Aorta (tissue), 5 donors: ENCODE results near the gene GLRA1. TPM values are rescaled to one million over a fixed set of nuclear protein-coding genes. Genes with fewer than 3 reads are reported as not detected.
A peak's percentile ranks its signal among the peaks of the same experiment; 100 is the strongest.

Experiments used
- ATAC-seq: fragments of 200-7000 bp; cut with Tn5 transposase; one replicate; pipeline ENCODE4 v1.9.1; 2022; ENCODE audit warnings: moderate library complexity; ENCODE audit not compliant: low FRiP score
- DNase-seq, 2 donors: peaks; one replicate each; pipeline ENCODE4 v3.0.0-alpha.2; 2020
- H3K27ac ChIP-seq, 2 donors: one replicate each; pipeline ENCODE4 v1.5.1; 2013; ENCODE audit warnings: low read length in 2 of 2, mild to moderate bottlenecking in 2 of 2, moderate library complexity in 2 of 2, control low read depth in 1 of 2, inconsistent platforms in 1 of 2, low read depth in 1 of 2
- H3K27me3 ChIP-seq, 2 donors: one replicate each; pipeline ENCODE4 v1.6.1; 2013; ENCODE audit warnings: control low read depth in 1 of 2, low read length in 1 of 2, mild to moderate bottlenecking in 1 of 2, moderate library complexity in 1 of 2; ENCODE audit not compliant: insufficient read depth in 2 of 2, control insufficient read depth in 1 of 2
- H3K36me3 ChIP-seq, 2 donors: one replicate each; pipeline ENCODE4 v1.6.1; 2013; ENCODE audit warnings: control low read depth in 1 of 2, low read length in 1 of 2, mild to moderate bottlenecking in 1 of 2; ENCODE audit not compliant: insufficient read depth in 2 of 2, control insufficient read depth in 1 of 2
- H3K4me1 ChIP-seq, 2 donors: one replicate each; pipeline ENCODE4 v1.6.1; 2013; ENCODE audit warnings: low read length in 2 of 2, control low read depth in 1 of 2, mild to moderate bottlenecking in 1 of 2, moderate library complexity in 1 of 2; ENCODE audit not compliant: insufficient read depth in 2 of 2, control insufficient read depth in 1 of 2
- H3K4me3 ChIP-seq, 2 donors: one replicate each; pipeline ENCODE4 v1.5.1; 2013; ENCODE audit warnings: low read length in 2 of 2, control low read depth in 1 of 2, mild to moderate bottlenecking in 1 of 2
- H3K9me3 ChIP-seq: one replicate; pipeline ENCODE4 v1.6.1; 2013; ENCODE audit warnings: mild to moderate bottlenecking, low read length; ENCODE audit not compliant: control insufficient read depth
- WGBS, 2 donors: extraction: QIAGEN DNeasy Blood & Tissue Kit; methylation state at CpG; one replicate each; pipeline ENCODE4 v1.1.7; 2013; 5-methylcytosine and 5-hydroxymethylcytosine counted together
- intact Hi-C, 2 donors: fragments of 100-400 bp; cut with DNase I; formaldehyde crosslinking; loops; one replicate each; pipeline versions ENCODE4 v1.14.2 to v1.15.0; 2022
- polyA plus RNA-seq, 2 donors: library from polyadenylated mRNA; stranded (reverse); fragments of 200-250 nt; gene quantifications; one replicate each; pipeline ENCODE4 v1.2.3, GENCODE V29; 2013
- total RNA-seq, 2 donors: library from RNA; stranded (reverse); fragmentation: NEBNext Ultra II Directional; extraction: Animal tissue kit (Norgen Biotek cat#: 25700); gene quantifications; one replicate each; pipeline ENCODE4 v1.2.1, GENCODE V29; 2021
- donor health status: healthy with polysubstance abuse.
- donor health status: Bipolar disorder and iron deficiency.
- donor health status: DM: no; HTN: no; CAD: no.
- donor health status: DM: no; HTN: no; CAD: no.
- donor health status: DM: yes; HTN: yes; CAD: no.

GLRA1 gene
- total and polyA plus RNA-seq, 4 donors: not detected

- WGBS, 2 donors: 97% methylated on average over 1 of the region's 1 CpG
- Histone ChIP-seq H3K9me3 (no peaks in the 10 kb centered on the region), H3K27me3 (no peaks in the 10 kb centered on the region), H3K36me3 (peaks cover 0 to 2% of the 10 kb centered on the region in 2 donors), H3K4me3 (no peak overlapping the region), H3K4me1 (no peaks in the 10 kb centered on the region), H3K27ac (no peak overlapping the region)
- intact Hi-C loops: loop anchor here (5.0 to 10.0 kb wide), 4 partner anchors 443 to 675 kb away; no protein-coding TSS in a partner anchor
- ATAC-seq: no peak
- no peak for DNase-seq
These were observed 95.3 kb downstream of the GLRA1 start for GRCh38 chr5:151829370-151829769.

- Histone ChIP-seq H3K4me1 (no peaks in the 10 kb centered on the region), H3K27ac (no peak overlapping the region), H3K27me3 (no peaks in the 10 kb centered on the region), H3K4me3 (no peak overlapping the region), H3K9me3 (no peaks in the 10 kb centered on the region), H3K36me3 (peaks cover 0 to 2% of the 10 kb centered on the region in 2 donors)
- peak; percentile 76 for ATAC-seq
- 5 to 9% methylated on average over 1 of the region's 1 CpG for WGBS, 2 donors
- no peak for DNase-seq
- intact Hi-C loops: loop anchor here (1.0 to 10.0 kb wide), 6 partner anchors 317 to 679 kb away; no protein-coding TSS in a partner anchor
These were observed 99.2 kb downstream of the GLRA1 start for GRCh38 chr5:151825445-151825844.

GRCh38 chr5:151822141-151822540, 102.5 kb downstream of the GLRA1 start:
- intact Hi-C loops: loop anchor here (10.0 kb wide), 2 partner anchors 533 to 683 kb away; no protein-coding TSS in a partner anchor
- Histone ChIP-seq H3K9me3 (no peaks in the 10 kb centered on the region), H3K27me3 (no peaks in the 10 kb centered on the region), H3K4me3 (no peak overlapping the region), H3K4me1 (no peaks in the 10 kb centered on the region), H3K27ac (no peak overlapping the region), H3K36me3 (peaks cover 0 to 2% of the 10 kb centered on the region in 2 donors)
- ATAC-seq: no peak
- no peak for DNase-seq
- WGBS, 2 donors: 93 to 97% methylated on average over 4 of the region's 4 CpGs

GRCh38 chr5:151820903-151821302, 103.7 kb downstream of the GLRA1 start:
- Histone ChIP-seq H3K36me3 (peaks cover 0 to 2% of the 10 kb centered on the region in 2 donors), H3K27ac (no peak overlapping the region), H3K27me3 (no peaks in the 10 kb centered on the region), H3K4me3 (no peak overlapping the region), H3K4me1 (no peaks in the 10 kb centered on the region), H3K9me3 (no peaks in the 10 kb centered on the region)
- no peak for DNase-seq
- 77 to 88% methylated on average over 1 of the region's 1 CpG for WGBS, 2 donors
- ATAC-seq: no peak
- intact Hi-C loops: loop anchor here (10.0 kb wide), 2 partner anchors 534 to 684 kb away; no protein-coding TSS in a partner anchor

DNA sequence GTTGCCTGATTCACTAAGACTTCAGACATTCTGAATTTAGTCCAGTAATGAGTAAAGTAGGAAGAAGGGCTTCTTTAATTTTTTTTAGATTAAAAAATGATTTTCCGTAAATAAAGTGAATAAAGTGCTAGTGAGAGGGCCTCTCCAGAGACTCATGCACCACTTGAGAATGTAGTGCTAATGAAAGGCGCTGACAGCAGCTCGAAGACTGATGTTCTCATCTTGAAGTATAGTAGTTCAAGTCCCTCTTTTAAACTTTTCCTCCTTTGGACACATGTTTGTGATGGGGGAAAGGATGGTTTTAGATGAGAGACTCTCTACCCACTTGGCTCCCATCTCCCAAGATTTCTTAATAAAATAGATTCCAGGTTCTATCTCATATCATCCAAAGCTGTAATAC, 104.4 kb downstream of the GLRA1 start:
- Histone ChIP-seq H3K4me3 (no peak overlapping the region), H3K36me3 (peaks cover 0 to 2% of the 10 kb centered on the region in 2 donors), H3K27me3 (no peaks in the 10 kb centered on the region), H3K4me1 (no peaks in the 10 kb centered on the region), H3K27ac (no peak overlapping the region), H3K9me3 (no peaks in the 10 kb centered on the region)
- intact Hi-C loops: loop anchor here (10.0 kb wide), 2 partner anchors 535 to 685 kb away; no protein-coding TSS in a partner anchor
- 88 to 91% methylated on average over 3 of the region's 3 CpGs for WGBS, 2 donors
- no peak for ATAC-seq
- no peak for DNase-seq

- H3K27ac ChIP-seq: no peak overlapping the region
These were observed 104.8 kb downstream of the GLRA1 start for GRCh38 chr5:151819830-151820229.

DNA sequence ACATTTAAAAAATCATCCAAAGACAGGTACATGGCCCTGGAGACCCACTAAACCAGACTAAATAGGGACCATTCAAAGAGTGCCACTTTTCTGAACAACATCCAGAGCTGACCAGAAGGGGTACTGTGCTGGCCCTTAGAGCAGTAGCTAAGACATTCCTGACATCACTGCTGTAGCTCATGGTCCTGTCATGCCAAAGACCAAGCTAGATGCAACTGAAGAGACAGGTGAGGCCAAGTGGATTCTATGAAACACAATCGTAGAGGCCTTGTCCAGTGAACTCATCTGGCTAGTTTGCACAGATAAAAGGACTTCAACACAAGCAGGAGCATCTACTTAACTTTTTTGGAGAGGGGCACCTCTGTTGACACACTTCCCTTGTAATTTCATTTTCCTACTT, 109.6 kb downstream of the GLRA1 start:
- no peaks in the 10 kb centered on the region for H3K27me3 ChIP-seq
- ATAC-seq: no peak
- H3K4me1 ChIP-seq: peaks cover 0 to 7% of the 10 kb centered on the region in 2 donors
- intact Hi-C loops: no loop called here
- H3K9me3 ChIP-seq: no peaks in the 10 kb centered on the region
- 82 to 89% methylated on average over 1 of the region's 1 CpG for WGBS, 2 donors
- peaks cover 0 to 3% of the 10 kb centered on the region in 2 donors for H3K36me3 ChIP-seq
- H3K27ac ChIP-seq: no peak overlapping the region
- H3K4me3 ChIP-seq: no peak overlapping the region
- no peak for DNase-seq

More at GRCh38 chr5:151819830-151820229, 104.8 kb downstream of the GLRA1 start:
- H3K9me3 ChIP-seq: no peaks in the 10 kb centered on the region
- H3K36me3 ChIP-seq: peaks cover 0 to 4% of the 10 kb centered on the region in 2 donors
- no peak for DNase-seq
- no peak overlapping the region for H3K4me3 ChIP-seq
- H3K4me1 ChIP-seq: no peaks in the 10 kb centered on the region
- intact Hi-C loops: loop anchor here (10.0 kb wide), 2 partner anchors 535 to 685 kb away; no protein-coding TSS in a partner anchor
- no peaks in the 10 kb centered on the region for H3K27me3 ChIP-seq
- no peak for ATAC-seq

GRCh38 chr5:151812757-151813309, 111.8 kb downstream of the GLRA1 start:
- Histone ChIP-seq H3K27me3 (no peaks in the 10 kb centered on the region), H3K4me1 (peaks cover 0 to 10% of the 10 kb centered on the region in 2 donors), H3K27ac (no peak overlapping the region), H3K4me3 (no peak overlapping the region), H3K9me3 (no peaks in the 10 kb centered on the region), H3K36me3 (peaks cover 0 to 3% of the 10 kb centered on the region in 2 donors)
- intact Hi-C loops: no loop called here
- DNase-seq (no peak), ATAC-seq (no peak)
- 51 to 54% methylated on average over 2 of the region's 2 CpGs for WGBS, 2 donors
